ENCODE measurements around the gene SLC9A9. TPM values are rescaled to one million over a fixed set of nuclear protein-coding genes. Genes with fewer than 3 reads are reported as not detected.

SLC9A9 gene
- total RNA-seq, 1 experiment from 2014 or later, result 1.4 TPM

- POLR2A ChIA-PET (ENCODE audit: low non-redundant PET), result interaction anchor here (0.6 to 0.7 kb wide), 2 partner anchors 13 to 239 kb away, joined by 3 to 4 read pairs; no protein-coding TSS in a partner anchor
- BruUV-seq (replicated peaks), result no TSS peak
- H3K27ac ChIP-seq (ENCODE audit: low read depth, low read length, poor library complexity, severe bottlenecking), result no peak overlapping the region
- CTCF ChIA-PET, result no interaction called here
- no peak for DNase-seq (ENCODE audit: low spot score)
- no peaks in the 10 kb centered on the region for H3K27me3 ChIP-seq (replicated peaks; ENCODE audit: insufficient read depth, low read depth, low read length, poor library complexity)
- peaks cover 5% of the 10 kb centered on the region for H3K9me3 ChIP-seq (ENCODE audit: low read depth, low read length, poor library complexity, severe bottlenecking)
- H3K4me3 ChIP-seq (ENCODE audit: low read depth, low read length, poor library complexity, severe bottlenecking), result no peak overlapping the region
- TF ChIP-seq, protein P1, sequence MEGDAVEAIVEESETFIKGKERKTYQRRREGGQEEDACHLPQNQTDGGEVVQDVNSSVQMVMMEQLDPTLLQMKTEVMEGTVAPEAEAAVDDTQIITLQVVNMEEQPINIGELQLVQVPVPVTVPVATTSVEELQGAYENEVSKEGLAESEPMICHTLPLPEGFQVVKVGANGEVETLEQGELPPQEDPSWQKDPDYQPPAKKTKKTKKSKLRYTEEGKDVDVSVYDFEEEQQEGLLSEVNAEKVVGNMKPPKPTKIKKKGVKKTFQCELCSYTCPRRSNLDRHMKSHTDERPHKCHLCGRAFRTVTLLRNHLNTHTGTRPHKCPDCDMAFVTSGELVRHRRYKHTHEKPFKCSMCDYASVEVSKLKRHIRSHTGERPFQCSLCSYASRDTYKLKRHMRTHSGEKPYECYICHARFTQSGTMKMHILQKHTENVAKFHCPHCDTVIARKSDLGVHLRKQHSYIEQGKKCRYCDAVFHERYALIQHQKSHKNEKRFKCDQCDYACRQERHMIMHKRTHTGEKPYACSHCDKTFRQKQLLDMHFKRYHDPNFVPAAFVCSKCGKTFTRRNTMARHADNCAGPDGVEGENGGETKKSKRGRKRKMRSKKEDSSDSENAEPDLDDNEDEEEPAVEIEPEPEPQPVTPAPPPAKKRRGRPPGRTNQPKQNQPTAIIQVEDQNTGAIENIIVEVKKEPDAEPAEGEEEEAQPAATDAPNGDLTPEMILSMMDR (conservative IDR thresholded peaks at IDR 0.05; ENCODE audit: low read depth, low read length), result no peak
- no peak for TF ChIP-seq EZH2 (IDR thresholded peaks at IDR 0.05; ENCODE audit: borderline replicate concordance, low read depth, low read length, poor library complexity, severe bottlenecking)
- no peaks in the 10 kb centered on the region for H3K4me1 ChIP-seq (ENCODE audit: insufficient read depth, low read length, poor library complexity, severe bottlenecking)
- intact Hi-C loops (cut with micrococcal nuclease; ENCODE audit: unreplicated experiment), result no loop called here
- H3K36me3 ChIP-seq (ENCODE audit: insufficient read depth, low read length, poor library complexity, severe bottlenecking), result no peaks in the 10 kb centered on the region
Measured at GRCh38 chr3:143339451-143339850, 508.8 kb downstream of the SLC9A9 start.

GRCh38 chr3:143337387-143337786 lies 510.9 kb downstream of the SLC9A9 start:
- DNase-seq (ENCODE audit: low spot score), result no peak
- POLR2A ChIA-PET (ENCODE audit: low non-redundant PET), result interaction anchor here (0.7 kb wide), 1 partner anchor 13 kb away, joined by 4 read pairs; no protein-coding TSS in a partner anchor
- CTCF ChIA-PET, result no interaction called here

GRCh38 chr3:143334231-143334630 lies 514.0 kb downstream of the SLC9A9 start:
- H3K4me3 ChIP-seq (ENCODE audit: low read depth, low read length, poor library complexity, severe bottlenecking), result no peak overlapping the region
- H3K27me3 ChIP-seq (replicated peaks; ENCODE audit: insufficient read depth, low read depth, low read length, poor library complexity), result no peaks in the 10 kb centered on the region
- ChIA-PET CTCF (no interaction called here), POLR2A (ENCODE audit: low non-redundant PET) (no interaction called here)
- TF ChIP-seq EZH2 (IDR thresholded peaks at IDR 0.05; ENCODE audit: borderline replicate concordance, low read depth, low read length, poor library complexity, severe bottlenecking), result no peak
- TF ChIP-seq, protein P1 (conservative IDR thresholded peaks at IDR 0.05; ENCODE audit: low read depth, low read length), result no peak
- intact Hi-C loops (cut with micrococcal nuclease; ENCODE audit: unreplicated experiment), result loop anchor here (5.0 kb wide), 1 partner anchor 308 kb away; no protein-coding TSS in a partner anchor
- BruUV-seq (replicated peaks), result no TSS peak
- H3K27ac ChIP-seq (ENCODE audit: low read depth, low read length, poor library complexity, severe bottlenecking), result no peak overlapping the region
- peaks cover 5% of the 10 kb centered on the region for H3K9me3 ChIP-seq (ENCODE audit: low read depth, low read length, poor library complexity, severe bottlenecking)
- no peak for DNase-seq (ENCODE audit: low spot score)
- peaks cover 30% of the 10 kb centered on the region for H3K4me1 ChIP-seq (ENCODE audit: insufficient read depth, low read length, poor library complexity, severe bottlenecking)
- no peaks in the 10 kb centered on the region for H3K36me3 ChIP-seq (ENCODE audit: insufficient read depth, low read length, poor library complexity, severe bottlenecking)

More at GRCh38 chr3:143337387-143337786, 510.9 kb downstream of the SLC9A9 start:
- no peaks in the 10 kb centered on the region for H3K36me3 ChIP-seq (ENCODE audit: insufficient read depth, low read length, poor library complexity, severe bottlenecking)
- TF ChIP-seq, protein P1 (conservative IDR thresholded peaks at IDR 0.05; ENCODE audit: low read depth, low read length), result no peak
- no peak for TF ChIP-seq EZH2 (IDR thresholded peaks at IDR 0.05; ENCODE audit: borderline replicate concordance, low read depth, low read length, poor library complexity, severe bottlenecking)
- H3K9me3 ChIP-seq (ENCODE audit: low read depth, low read length, poor library complexity, severe bottlenecking), result peaks cover 5% of the 10 kb centered on the region
- no peak overlapping the region for H3K4me3 ChIP-seq (ENCODE audit: low read depth, low read length, poor library complexity, severe bottlenecking)
- no peak overlapping the region for H3K27ac ChIP-seq (ENCODE audit: low read depth, low read length, poor library complexity, severe bottlenecking)
- no peaks in the 10 kb centered on the region for H3K27me3 ChIP-seq (replicated peaks; ENCODE audit: insufficient read depth, low read depth, low read length, poor library complexity)
- BruUV-seq (replicated peaks), result no TSS peak
- intact Hi-C loops (cut with micrococcal nuclease; ENCODE audit: unreplicated experiment), result no loop called here
- peaks cover 1% of the 10 kb centered on the region for H3K4me1 ChIP-seq (ENCODE audit: insufficient read depth, low read length, poor library complexity, severe bottlenecking)
